Caco-2 (cell line): ENCODE results near the gene HES1. TPM values are rescaled to one million over a fixed set of nuclear protein-coding genes. Genes with fewer than 3 reads are reported as not detected.

Experiments used
- BruUV-seq: library from RNA; stranded (reverse); fragments of 400-500 nt; replicated peaks from 2 replicates; lab custom pipeline; 2021; lab: Mats Ljungman, UMichigan
- CTCF ChIA-PET: fragments of 300-600 bp; sonication (Branson Sonifier 250); formaldehyde crosslinking; loops from one replicate; lab custom pipeline; 2022; ENCODE audit warnings: antibody characterized with exemption; lab: Charles Lee
- POLR2A ChIA-PET: fragments of 300-600 bp; sonication (Branson Sonifier 250); formaldehyde crosslinking; loops from one replicate; lab custom pipeline; 2022; ENCODE audit warnings: antibody characterized with exemption; lab: Charles Lee
- DNase-seq, 2 experiments: peaks; one replicate each; pipeline versions ENCODE4 v3.0.0 to v3.0.0-alpha.2; 2020 to 2022
- H3K27me3 ChIP-seq: replicated peaks from 2 replicates; pipeline ENCODE4 v1.6.0; 2011; ENCODE audit warnings: low read length; ENCODE audit not compliant: control insufficient read depth, insufficient read depth
- H3K36me3 ChIP-seq: 2 replicates; pipeline ENCODE4 v1.5.1; 2011; ENCODE audit warnings: low read length; ENCODE audit not compliant: control insufficient read depth, insufficient read depth
- H3K4me1 ChIP-seq: fragments of 250-450 bp; sonication (Bioruptor Pico); 2 replicates; pipeline ENCODE4 v1.5.1; 2020; ENCODE audit warnings: mild to moderate bottlenecking
- H3K4me3 ChIP-seq: 2 replicates; pipeline ENCODE4 v1.5.1; 2011; ENCODE audit warnings: low read depth, mild to moderate bottlenecking, control low read depth, low read length
- H3K9me3 ChIP-seq: fragments of 250-450 bp; sonication (Bioruptor Pico); 2 replicates; pipeline ENCODE4 v1.5.1; 2020; ENCODE audit warnings: mild to moderate bottlenecking, moderate library complexity
- H3K27ac Mint-ChIP-seq: one replicate; pipeline ENCODE4 v1.8.0; 2022; ENCODE audit warnings: mixed read lengths; ENCODE audit not compliant: unreplicated experiment
- H3K27me3 Mint-ChIP-seq: one replicate; pipeline ENCODE4 v1.8.0; 2022; ENCODE audit warnings: mixed read lengths; ENCODE audit not compliant: insufficient read depth, unreplicated experiment
- H3K36me3 Mint-ChIP-seq: one replicate; pipeline ENCODE4 v1.8.0; 2022; ENCODE audit warnings: mild to moderate bottlenecking, mixed read lengths; ENCODE audit not compliant: insufficient read depth, unreplicated experiment
- H3K4me1 Mint-ChIP-seq: one replicate; pipeline ENCODE4 v1.8.0; 2022; ENCODE audit warnings: low read depth, mixed read lengths; ENCODE audit not compliant: unreplicated experiment
- H3K4me3 Mint-ChIP-seq: one replicate; pipeline ENCODE4 v1.8.0; 2022; ENCODE audit warnings: mild to moderate bottlenecking, moderate library complexity, mixed read lengths; ENCODE audit not compliant: unreplicated experiment
- H3K9me3 Mint-ChIP-seq: one replicate; pipeline ENCODE4 v1.8.0; 2022; ENCODE audit warnings: mixed read lengths; ENCODE audit not compliant: unreplicated experiment
- CTCF ChIP-seq, 2 experiments: fragments of 200-600 bp in 1 of 2; IDR thresholded peaks; 1 replicate in 1 of 2; 2 replicates in 1 of 2; pipeline versions ENCODE4 v1.5.1 to v1.8.0; 2011 to 2022; ENCODE audit warnings: antibody characterized with exemption in 1 of 2, control low read depth in 1 of 2, inconsistent platforms in 1 of 2, low read depth in 1 of 2, low read length in 1 of 2, mild to moderate bottlenecking in 1 of 2, moderate library complexity in 1 of 2; ENCODE audit not compliant: insufficient read depth in 1 of 2, severe bottlenecking in 1 of 2, unreplicated experiment in 1 of 2
- intact Hi-C: fragments of 100-400 bp; cut with micrococcal nuclease; formaldehyde crosslinking; loops from one replicate; pipeline ENCODE4 v1.10.0; 2022; ENCODE audit not compliant: unreplicated experiment
- total RNA-seq: library from RNA; stranded (reverse); gene quantifications from 2 replicates; pipeline ENCODE4 v1.2.3, GENCODE V29; 2022

The HES1 gene
- total RNA-seq, 1 experiment from 2014 or later, result 123 TPM

DNA sequence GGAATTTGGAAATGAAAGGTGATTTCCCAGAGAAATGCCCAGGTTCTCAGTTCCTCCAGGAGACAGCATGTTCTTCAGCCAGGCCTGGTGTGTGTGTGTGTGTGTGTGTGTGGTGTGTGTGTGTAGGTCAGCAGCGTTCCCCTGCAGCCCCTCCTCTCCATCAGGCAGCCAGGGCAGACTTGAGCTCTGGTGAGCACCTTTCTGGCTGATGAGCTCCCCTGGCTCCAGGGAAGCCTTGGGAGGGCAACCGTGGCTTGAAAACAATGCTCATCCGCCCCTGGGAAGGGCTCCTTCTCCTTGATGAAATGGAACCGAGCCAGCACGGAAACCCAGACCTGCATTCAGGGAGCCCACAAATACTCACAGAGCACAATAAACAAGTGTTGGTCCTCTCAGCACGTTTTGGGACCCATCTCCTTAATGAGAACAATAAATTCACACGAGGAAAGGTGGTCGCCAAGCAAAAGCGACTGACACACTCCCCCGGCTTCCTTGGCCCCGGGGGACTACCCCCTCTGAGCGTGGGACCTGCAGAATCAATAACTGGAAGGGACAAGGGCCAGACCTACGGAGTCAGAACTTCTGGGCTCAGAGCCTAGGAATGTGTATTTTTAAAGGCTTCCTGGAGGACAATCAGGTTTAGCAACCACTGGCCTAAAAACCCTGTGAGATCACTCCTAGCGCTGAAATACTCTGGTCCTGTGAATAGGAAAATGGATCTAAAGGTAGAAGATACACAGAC lies 38.6 kb upstream of the HES1 start:
- no TSS peak for BruUV-seq
- H3K4me1 ChIP-seq, result peaks cover 49% of the 10 kb centered on the region
- H3K36me3 Mint-ChIP-seq, result peaks cover 5% of the 10 kb centered on the region

GRCh38 chr3:194098081-194098842 lies 37.7 kb upstream of the HES1 start:
- Mint-ChIP-seq H3K36me3 (peaks cover 5% of the 10 kb centered on the region), H3K9me3 (no peaks in the 10 kb centered on the region), H3K4me1 (peaks cover 42% of the 10 kb centered on the region), H3K4me3 (no peak overlapping the region), H3K27ac (no peak overlapping the region), H3K27me3 (no peaks in the 10 kb centered on the region)
- BruUV-seq, result no TSS peak
- no peaks in the 10 kb centered on the region for H3K36me3 ChIP-seq
- intact Hi-C loops, result no loop called here
- DNase-seq, result no peak
- no peaks in the 10 kb centered on the region for H3K9me3 ChIP-seq
- ChIA-PET CTCF (no interaction called here), POLR2A (interaction anchor here (0.7 kb wide), 1 partner anchor 318 kb away, joined by 7 read pairs; no protein-coding TSS in a partner anchor)
- no peaks in the 10 kb centered on the region for H3K27me3 ChIP-seq
- TF ChIP-seq CTCF (IDR thresholded peaks at IDR 0.05; ENCODE audit: insufficient read depth in 1 of 2, low read depth in 1 of 2, low read length in 1 of 2, severe bottlenecking in 1 of 2, unreplicated experiment in 1 of 2), result no peak
- peaks cover 58% of the 10 kb centered on the region for H3K4me1 ChIP-seq
- H3K4me3 ChIP-seq, result no peak overlapping the region

More for the DNA sequence above, 38.6 kb upstream of the HES1 start:
- no peak overlapping the region for H3K27ac Mint-ChIP-seq
- H3K9me3 Mint-ChIP-seq, result no peaks in the 10 kb centered on the region
- peaks cover 37% of the 10 kb centered on the region for H3K4me1 Mint-ChIP-seq
- no peak overlapping the region for H3K4me3 ChIP-seq
- no peaks in the 10 kb centered on the region for H3K27me3 ChIP-seq
- TF ChIP-seq CTCF (IDR thresholded peaks at IDR 0.05; ENCODE audit: insufficient read depth in 1 of 2, low read depth in 1 of 2, low read length in 1 of 2, severe bottlenecking in 1 of 2, unreplicated experiment in 1 of 2), result no peak
- no peaks in the 10 kb centered on the region for H3K36me3 ChIP-seq
- H3K9me3 ChIP-seq, result no peaks in the 10 kb centered on the region
- H3K4me3 Mint-ChIP-seq, result no peak overlapping the region
- no peak for DNase-seq
- intact Hi-C loops, result no loop called here
- ChIA-PET CTCF (interaction anchor here (0.6 kb wide), 1 partner anchor 16 kb away, joined by 3 read pairs; no protein-coding TSS in a partner anchor), POLR2A (interaction anchor here (0.7 kb wide), 1 partner anchor 317 kb away, joined by 7 read pairs; no protein-coding TSS in a partner anchor)
- H3K27me3 Mint-ChIP-seq, result no peaks in the 10 kb centered on the region

DNA sequence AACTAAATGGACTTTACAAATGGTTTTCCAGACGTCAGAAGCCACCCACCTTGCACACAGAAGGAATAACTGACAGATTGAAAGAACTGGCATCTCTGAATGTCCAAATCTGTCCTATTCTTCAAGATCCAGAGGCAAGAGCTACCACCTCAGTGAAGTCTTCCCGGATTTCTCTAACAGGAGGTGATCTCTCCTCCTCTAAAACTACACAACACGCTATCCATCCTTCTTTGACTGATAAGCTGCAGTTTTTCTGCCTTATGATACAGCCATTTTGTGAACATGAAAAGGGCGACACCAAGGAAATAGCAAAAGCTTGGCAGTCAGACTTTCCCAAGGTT lies 37.1 kb upstream of the HES1 start:
- Mint-ChIP-seq H3K9me3 (no peaks in the 10 kb centered on the region), H3K27ac (no peak overlapping the region), H3K36me3 (peaks cover 5% of the 10 kb centered on the region), H3K27me3 (no peaks in the 10 kb centered on the region), H3K4me1 (peaks cover 47% of the 10 kb centered on the region), H3K4me3 (no peak overlapping the region)
- ChIA-PET POLR2A (no interaction called here), CTCF (no interaction called here)
- Histone ChIP-seq H3K36me3 (no peaks in the 10 kb centered on the region), H3K27me3 (no peaks in the 10 kb centered on the region), H3K9me3 (no peaks in the 10 kb centered on the region), H3K4me1 (peaks cover 59% of the 10 kb centered on the region), H3K4me3 (no peak overlapping the region)
- BruUV-seq, result no TSS peak
- no peak for TF ChIP-seq CTCF (IDR thresholded peaks at IDR 0.05; ENCODE audit: insufficient read depth in 1 of 2, low read depth in 1 of 2, low read length in 1 of 2, severe bottlenecking in 1 of 2, unreplicated experiment in 1 of 2)
- DNase-seq, result no peak
- intact Hi-C loops, result no loop called here
